ENCODE results near the gene LEKR1.

Gene LEKR1

GRCh38 chr3:157023226-157023625 is 197.1 kb downstream of the LEKR1 start:
- Histone ChIP-seq H3K4me1 (ENCODE audit: insufficient read depth, poor library complexity, severe bottlenecking) (peaks cover 9% of the 10 kb centered on the region), H3K27me3 (ENCODE audit: insufficient read depth, poor library complexity, severe bottlenecking) (no peaks in the 10 kb centered on the region), H3K9me3 (ENCODE audit: severe bottlenecking) (no peaks in the 10 kb centered on the region), H3K36me3 (ENCODE audit: low read depth) (no peaks in the 10 kb centered on the region), H3K4me3 (ENCODE audit: severe bottlenecking) (no peak overlapping the region), H3K27ac (ENCODE audit: poor library complexity, severe bottlenecking) (no peak overlapping the region)
- DNase-seq (ENCODE audit: low spot score) (no peak), ATAC-seq (ENCODE audit: low read depth) (no peak)
- no peak for TF ChIP-seq CTCF (IDR thresholded peaks at IDR 0.05; ENCODE audit: poor library complexity, severe bottlenecking)

DNA sequence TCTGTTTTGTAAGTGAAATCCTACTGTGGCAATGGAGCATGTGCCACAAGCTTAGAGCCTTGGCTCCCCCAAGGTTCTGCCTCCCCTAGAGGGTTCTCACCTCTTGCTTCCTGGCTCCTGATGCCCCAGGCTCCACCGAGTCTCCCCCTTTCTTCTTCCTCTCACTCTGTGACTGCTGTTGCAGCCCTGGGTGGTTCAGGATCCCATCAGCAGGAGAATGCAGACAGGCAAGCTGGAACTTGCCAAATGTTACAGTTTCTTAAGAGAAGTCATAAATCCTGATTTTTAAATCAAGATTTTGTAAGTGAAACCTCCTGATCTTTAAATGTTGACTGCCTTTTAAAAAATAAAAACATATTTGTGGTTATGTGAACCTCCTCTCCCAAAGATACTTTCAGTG is 199.9 kb downstream of the LEKR1 start:
- no peaks in the 10 kb centered on the region for H3K27me3 ChIP-seq (ENCODE audit: insufficient read depth, poor library complexity, severe bottlenecking)
- no peaks in the 10 kb centered on the region for H3K9me3 ChIP-seq (ENCODE audit: severe bottlenecking)
- H3K36me3 ChIP-seq (ENCODE audit: low read depth) = no peaks in the 10 kb centered on the region
- peak; percentile 49 for DNase-seq (ENCODE audit: low spot score)
- H3K27ac ChIP-seq (ENCODE audit: poor library complexity, severe bottlenecking) = no peak overlapping the region
- H3K4me1 ChIP-seq (ENCODE audit: insufficient read depth, poor library complexity, severe bottlenecking) = peaks cover 9% of the 10 kb centered on the region
- peak; percentile 84 for ATAC-seq (ENCODE audit: low read depth)
- H3K4me3 ChIP-seq (ENCODE audit: severe bottlenecking) = no peak overlapping the region
- TF ChIP-seq CTCF (IDR thresholded peaks at IDR 0.05; ENCODE audit: poor library complexity, severe bottlenecking) = no peak

- Histone ChIP-seq H3K4me1 (ENCODE audit: insufficient read depth, poor library complexity, severe bottlenecking) (peaks cover 9% of the 10 kb centered on the region), H3K36me3 (ENCODE audit: low read depth) (no peaks in the 10 kb centered on the region), H3K27ac (ENCODE audit: poor library complexity, severe bottlenecking) (no peak overlapping the region), H3K9me3 (ENCODE audit: severe bottlenecking) (no peaks in the 10 kb centered on the region), H3K27me3 (ENCODE audit: insufficient read depth, poor library complexity, severe bottlenecking) (no peaks in the 10 kb centered on the region), H3K4me3 (ENCODE audit: severe bottlenecking) (no peak overlapping the region)
- TF ChIP-seq CTCF (IDR thresholded peaks at IDR 0.05; ENCODE audit: poor library complexity, severe bottlenecking) = no peak
- ATAC-seq (ENCODE audit: low read depth) (no peak), DNase-seq (ENCODE audit: low spot score) (no peak)
Measured at GRCh38 chr3:157027861-157028745, 201.9 kb downstream of the LEKR1 start.

DNA sequence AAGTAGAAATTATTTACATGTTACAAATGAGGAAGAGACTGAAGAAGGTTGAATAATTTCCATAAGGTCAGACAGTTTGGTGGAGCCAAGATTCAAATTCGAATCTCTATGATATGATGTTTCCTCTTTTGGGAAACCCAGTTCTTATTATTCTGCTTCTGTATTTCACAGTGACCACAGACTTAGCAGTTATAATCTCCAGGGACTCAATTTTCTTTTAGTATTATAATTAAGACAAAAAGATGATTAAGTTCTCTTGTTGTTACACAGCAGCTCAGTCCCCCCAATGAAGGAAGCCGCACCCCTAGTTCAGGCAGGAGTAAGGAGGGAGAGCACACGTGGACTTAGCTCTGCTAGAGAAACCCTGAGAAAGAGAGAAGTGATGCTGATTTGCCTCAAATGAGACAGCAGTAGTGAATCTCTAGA is 203.2 kb downstream of the LEKR1 start:
- H3K9me3 ChIP-seq (ENCODE audit: severe bottlenecking) = no peaks in the 10 kb centered on the region
- H3K4me3 ChIP-seq (ENCODE audit: severe bottlenecking) = no peak overlapping the region
- no peaks in the 10 kb centered on the region for H3K36me3 ChIP-seq (ENCODE audit: low read depth)
- H3K27me3 ChIP-seq (ENCODE audit: insufficient read depth, poor library complexity, severe bottlenecking) = no peaks in the 10 kb centered on the region
- DNase-seq (ENCODE audit: low spot score) (no peak), ATAC-seq (ENCODE audit: low read depth) (no peak)
- no peak overlapping the region for H3K27ac ChIP-seq (ENCODE audit: poor library complexity, severe bottlenecking)
- H3K4me1 ChIP-seq (ENCODE audit: insufficient read depth, poor library complexity, severe bottlenecking) = peaks cover 9% of the 10 kb centered on the region
- no peak for TF ChIP-seq CTCF (IDR thresholded peaks at IDR 0.05; ENCODE audit: poor library complexity, severe bottlenecking)

DNA sequence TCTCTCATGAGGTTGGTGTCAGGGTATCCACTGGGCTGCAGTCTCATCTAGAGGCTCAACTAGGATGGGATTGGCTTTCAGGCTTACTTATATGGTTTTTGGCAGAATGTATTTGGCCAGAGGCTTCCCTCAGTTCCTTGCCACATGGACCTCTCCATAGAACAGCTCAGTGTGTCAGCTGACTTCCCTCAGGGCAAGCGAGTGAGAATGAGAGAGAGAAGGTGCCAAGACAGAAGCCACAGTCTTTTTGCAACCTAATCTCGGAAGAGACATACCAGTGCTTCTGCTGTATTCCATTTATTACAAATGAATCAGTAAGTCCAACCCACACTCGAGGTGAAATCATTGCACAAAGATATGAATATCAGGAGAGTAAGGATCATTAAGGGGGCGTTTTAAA is 204.6 kb downstream of the LEKR1 start:
- Histone ChIP-seq H3K27ac (ENCODE audit: poor library complexity, severe bottlenecking) (no peak overlapping the region), H3K9me3 (ENCODE audit: severe bottlenecking) (no peaks in the 10 kb centered on the region), H3K36me3 (ENCODE audit: low read depth) (no peaks in the 10 kb centered on the region), H3K4me1 (ENCODE audit: insufficient read depth, poor library complexity, severe bottlenecking) (peaks cover 9% of the 10 kb centered on the region), H3K4me3 (ENCODE audit: severe bottlenecking) (no peak overlapping the region), H3K27me3 (ENCODE audit: insufficient read depth, poor library complexity, severe bottlenecking) (no peaks in the 10 kb centered on the region)
- no peak for TF ChIP-seq CTCF (IDR thresholded peaks at IDR 0.05; ENCODE audit: poor library complexity, severe bottlenecking)
- DNase-seq (ENCODE audit: low spot score) = no peak
- no peak for ATAC-seq (ENCODE audit: low read depth)

Data from RWPE2 (cell line).